ENCODE measurements around the gene RASEF. TPM values are rescaled to one million over a fixed set of nuclear protein-coding genes. Genes with fewer than 3 reads are reported as not detected.

Gene RASEF
- total and polyA plus RNA-seq, 10 of the 15 experiments (the other 5 are each of a cell fraction or from before 2014, with no cell fraction given) = under 0.01 to 0.04 (median 0.01) TPM; not detected in 7

DNA sequence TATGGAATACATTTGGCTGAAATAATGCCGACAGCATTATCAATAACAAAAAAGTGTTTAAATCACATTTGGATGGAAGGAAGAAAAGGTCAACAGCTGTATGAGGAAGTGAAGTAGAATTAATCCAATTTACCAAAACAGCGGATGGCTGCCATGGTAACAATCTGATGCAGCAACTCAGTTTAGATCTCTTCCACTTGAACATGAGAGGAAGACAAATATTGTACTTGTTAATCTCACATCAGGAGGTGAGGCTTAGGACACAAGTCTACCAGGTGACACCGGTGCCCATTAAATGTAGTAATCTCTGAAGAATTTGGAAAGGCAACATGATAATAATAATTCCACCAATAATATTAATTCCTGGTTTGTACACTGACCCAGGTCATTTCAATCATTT, 2.4 kb downstream of the RASEF start:
- FAIRE-seq (no peak), DNase-seq (ENCODE audit: low read depth, low spot score) (no peak), ATAC-seq (no peak)
- H3K36me3 ChIP-seq (ENCODE audit: control insufficient read depth in 2 of 2, insufficient read depth in 2 of 2, low read length in 1 of 2) = no peaks in the 10 kb centered on the region
- no peak overlapping the region for H3K4me3 ChIP-seq
- ChIA-PET CTCF (no interaction called here), RAD21 (ENCODE audit: unreplicated experiment) (no interaction called here), POLR2A (no interaction called here), SMC1A (ENCODE audit: uncharacterized antibody, unreplicated experiment) (no interaction called here)
- H3K4me2 ChIP-seq (ENCODE audit: control insufficient read depth, insufficient read depth) = no peak overlapping the region
- intact Hi-C loops (cut with micrococcal nuclease; ENCODE audit: unreplicated experiment) (no loop called here), in situ Hi-C loops (cut with MboI) (no loop called here)
- no peaks in the 10 kb centered on the region for H4K20me1 ChIP-seq (ENCODE audit: control insufficient read depth, insufficient read depth)
- no peaks in the 10 kb centered on the region for H3K27me3 ChIP-seq (replicated peaks in 1 of 2; ENCODE audit: control insufficient read depth in 2 of 2, insufficient read depth in 2 of 2, low read length in 1 of 2)
- no peak overlapping the region for H3K27ac ChIP-seq (ENCODE audit: control insufficient read depth, insufficient read depth)
- H3K9me3 ChIP-seq (replicated peaks; ENCODE audit: control insufficient read depth, insufficient read depth, low read length) = no peaks in the 10 kb centered on the region; the same call in 2 of the 3 replicates
- no peaks in the 10 kb centered on the region for H3K4me1 ChIP-seq (ENCODE audit: control insufficient read depth, insufficient read depth, low read length)
- TF ChIP-seq ZBED1 (IDR thresholded peaks at IDR 0.05; ENCODE audit: borderline replicate concordance) (no peak), RFX5 (IDR thresholded peaks at IDR 0.05; ENCODE audit: low read depth, low read length) (no peak), CBX3 (IDR thresholded peaks at IDR 0.05; ENCODE audit: borderline replicate concordance, low read depth) (no peak), ELK1 (IDR thresholded peaks at IDR 0.05; ENCODE audit: low read depth, low read length) (no peak), RAD51 (IDR thresholded peaks at IDR 0.05) (no peak), SIN3A (IDR thresholded peaks at IDR 0.05; ENCODE audit: low read depth, low read length) (no peak), ASH2L (IDR thresholded peaks at IDR 0.05; ENCODE audit: borderline replicate concordance, low read depth) (no peak), STAT3 (IDR thresholded peaks at IDR 0.05; ENCODE audit: low read depth, low read length) (no peak), ETV6 (conservative IDR thresholded peaks at IDR 0.05 in 1 of 2, IDR thresholded peaks at IDR 0.05 in 1 of 2; ENCODE audit: borderline replicate concordance in 1 of 2, low read depth in 1 of 2) (no peak), BCL11A (IDR thresholded peaks at IDR 0.05; ENCODE audit: low read depth, low read length) (no peak), PBX3 (IDR thresholded peaks at IDR 0.05; ENCODE audit: insufficient replicate concordance, low read depth, low read length) (no peak), ZNF274 (IDR thresholded peaks at IDR 0.05; ENCODE audit: insufficient read depth, insufficient read length) (no peak)
- BruUV-seq (replicated peaks) = no TSS peak
- WGBS (ENCODE audit: insufficient coverage, insufficient replicate concordance, low lambda C conversion rate, missing lambda C conversion rate) = 59% methylated on average over 3 of the region's 3 CpGs
- no peak overlapping the region for H3K9ac ChIP-seq (ENCODE audit: control insufficient read depth, insufficient read depth, low read length)
- no peaks in the 10 kb centered on the region for H3K79me2 ChIP-seq (ENCODE audit: control insufficient read depth, insufficient read depth, low read length)
- H2AFZ ChIP-seq (ENCODE audit: control insufficient read depth, low read depth, low read length) = no peak overlapping the region
